Mesothelial cell of epicardium (in vitro differentiated cells): ENCODE measurements around the gene SCNN1G. TPM values are rescaled to one million over a fixed set of nuclear protein-coding genes. Genes with fewer than 3 reads are reported as not detected.
"Not testable (repeated sequence)": the region's sequence is repeated elsewhere in the genome, so short reads cannot be mapped to it uniquely, and the experiment has no call there.

ENCODE experiments used
- DNase-seq, 2 experiments: peaks; one replicate each; pipeline ENCODE4 v3.0.0; 2021; ENCODE audit warnings: low spot score in 2 of 2; ENCODE audit not compliant: unreplicated experiment in 2 of 2
- H3K27ac Mint-ChIP-seq: 2 replicates; pipeline ENCODE4 v1.8.0; 2021; ENCODE audit warnings: mixed read lengths
- H3K27me3 Mint-ChIP-seq: 2 replicates; pipeline ENCODE4 v1.8.0; 2021; ENCODE audit warnings: low read depth, mixed read lengths
- H3K36me3 Mint-ChIP-seq: 2 replicates; pipeline ENCODE4 v1.8.0; 2021; ENCODE audit warnings: mixed read lengths
- H3K4me1 Mint-ChIP-seq: 2 replicates; pipeline ENCODE4 v1.8.0; 2021; ENCODE audit warnings: mixed read lengths
- H3K4me3 Mint-ChIP-seq: 2 replicates; pipeline ENCODE4 v1.8.0; 2021; ENCODE audit warnings: mild to moderate bottlenecking, moderate library complexity, mixed read lengths
- H3K9me3 Mint-ChIP-seq: 2 replicates; pipeline ENCODE4 v1.8.0; 2021; ENCODE audit warnings: mixed read lengths
- total RNA-seq: library from RNA; stranded (reverse); gene quantifications from 3 replicates; pipeline ENCODE4 v1.2.1, GENCODE V29; 2021
- TF ChIP-seq, protein P1 (sequence below): fragments of 200-600 bp; sonication (generic); IDR thresholded peaks from one replicate; pipeline ENCODE4 v1.5.0; 2021; ENCODE audit warnings: antibody characterized with exemption; ENCODE audit not compliant: unreplicated experiment

SCNN1G gene
- total RNA-seq, 1 donor from 2014 or later = not detected

DNA sequence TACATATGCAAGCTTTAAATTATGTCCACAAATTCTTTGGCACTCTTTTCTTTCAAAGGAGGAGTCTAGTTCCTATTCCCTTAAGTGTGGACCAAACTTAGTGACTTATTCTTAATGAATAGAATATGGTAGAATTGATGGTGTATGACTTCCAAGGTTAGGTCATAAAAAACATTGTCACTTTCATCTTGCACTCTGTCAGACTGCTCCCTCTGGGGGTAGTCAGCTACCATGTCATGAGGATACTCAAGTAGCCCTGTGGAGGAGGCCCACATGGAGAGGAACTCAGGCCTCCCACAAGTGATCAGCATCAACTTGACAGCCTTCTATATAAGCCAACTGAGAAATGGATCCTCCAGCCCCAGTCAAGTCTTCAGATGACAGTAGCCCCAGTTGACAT, 61.6 kb downstream of the SCNN1G start:
- no peaks in the 10 kb centered on the region for H3K4me1 Mint-ChIP-seq
- TF ChIP-seq, protein P1, sequence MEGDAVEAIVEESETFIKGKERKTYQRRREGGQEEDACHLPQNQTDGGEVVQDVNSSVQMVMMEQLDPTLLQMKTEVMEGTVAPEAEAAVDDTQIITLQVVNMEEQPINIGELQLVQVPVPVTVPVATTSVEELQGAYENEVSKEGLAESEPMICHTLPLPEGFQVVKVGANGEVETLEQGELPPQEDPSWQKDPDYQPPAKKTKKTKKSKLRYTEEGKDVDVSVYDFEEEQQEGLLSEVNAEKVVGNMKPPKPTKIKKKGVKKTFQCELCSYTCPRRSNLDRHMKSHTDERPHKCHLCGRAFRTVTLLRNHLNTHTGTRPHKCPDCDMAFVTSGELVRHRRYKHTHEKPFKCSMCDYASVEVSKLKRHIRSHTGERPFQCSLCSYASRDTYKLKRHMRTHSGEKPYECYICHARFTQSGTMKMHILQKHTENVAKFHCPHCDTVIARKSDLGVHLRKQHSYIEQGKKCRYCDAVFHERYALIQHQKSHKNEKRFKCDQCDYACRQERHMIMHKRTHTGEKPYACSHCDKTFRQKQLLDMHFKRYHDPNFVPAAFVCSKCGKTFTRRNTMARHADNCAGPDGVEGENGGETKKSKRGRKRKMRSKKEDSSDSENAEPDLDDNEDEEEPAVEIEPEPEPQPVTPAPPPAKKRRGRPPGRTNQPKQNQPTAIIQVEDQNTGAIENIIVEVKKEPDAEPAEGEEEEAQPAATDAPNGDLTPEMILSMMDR = no peak
- no peaks in the 10 kb centered on the region for H3K36me3 Mint-ChIP-seq
- H3K9me3 Mint-ChIP-seq = peaks cover 4% of the 10 kb centered on the region
- H3K27me3 Mint-ChIP-seq = peaks cover 12% of the 10 kb centered on the region
- H3K4me3 Mint-ChIP-seq = no peak overlapping the region
- no peak for DNase-seq
- no peak overlapping the region for H3K27ac Mint-ChIP-seq

DNA sequence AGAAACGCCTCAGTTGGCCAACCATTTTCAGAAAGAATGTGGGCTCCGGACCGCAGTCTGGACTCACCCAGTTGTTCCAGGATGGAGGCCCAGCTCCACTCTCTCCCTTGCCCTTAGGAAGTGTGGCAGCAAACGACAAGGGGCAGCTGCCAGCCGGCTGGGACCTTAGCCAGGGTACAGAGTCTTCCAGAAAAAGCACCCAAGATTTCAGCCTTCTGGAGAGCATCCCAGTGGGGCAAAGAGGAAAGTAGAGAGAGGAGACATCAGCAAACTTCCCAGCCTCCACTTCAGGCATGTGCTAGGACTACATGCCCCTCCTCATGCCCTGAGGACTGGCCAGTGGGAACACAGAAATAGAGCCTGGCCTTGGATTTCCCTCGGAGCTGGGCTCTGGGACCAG, 62.7 kb downstream of the SCNN1G start:
- H3K27me3 Mint-ChIP-seq = peaks cover 11% of the 10 kb centered on the region
- no peaks in the 10 kb centered on the region for H3K36me3 Mint-ChIP-seq
- no peaks in the 10 kb centered on the region for H3K4me1 Mint-ChIP-seq
- TF ChIP-seq, protein P1 = no peak
- H3K4me3 Mint-ChIP-seq = no peak overlapping the region
- H3K27ac Mint-ChIP-seq = no peak overlapping the region
- H3K9me3 Mint-ChIP-seq = peaks cover 4% of the 10 kb centered on the region
- DNase-seq = no peak

DNA sequence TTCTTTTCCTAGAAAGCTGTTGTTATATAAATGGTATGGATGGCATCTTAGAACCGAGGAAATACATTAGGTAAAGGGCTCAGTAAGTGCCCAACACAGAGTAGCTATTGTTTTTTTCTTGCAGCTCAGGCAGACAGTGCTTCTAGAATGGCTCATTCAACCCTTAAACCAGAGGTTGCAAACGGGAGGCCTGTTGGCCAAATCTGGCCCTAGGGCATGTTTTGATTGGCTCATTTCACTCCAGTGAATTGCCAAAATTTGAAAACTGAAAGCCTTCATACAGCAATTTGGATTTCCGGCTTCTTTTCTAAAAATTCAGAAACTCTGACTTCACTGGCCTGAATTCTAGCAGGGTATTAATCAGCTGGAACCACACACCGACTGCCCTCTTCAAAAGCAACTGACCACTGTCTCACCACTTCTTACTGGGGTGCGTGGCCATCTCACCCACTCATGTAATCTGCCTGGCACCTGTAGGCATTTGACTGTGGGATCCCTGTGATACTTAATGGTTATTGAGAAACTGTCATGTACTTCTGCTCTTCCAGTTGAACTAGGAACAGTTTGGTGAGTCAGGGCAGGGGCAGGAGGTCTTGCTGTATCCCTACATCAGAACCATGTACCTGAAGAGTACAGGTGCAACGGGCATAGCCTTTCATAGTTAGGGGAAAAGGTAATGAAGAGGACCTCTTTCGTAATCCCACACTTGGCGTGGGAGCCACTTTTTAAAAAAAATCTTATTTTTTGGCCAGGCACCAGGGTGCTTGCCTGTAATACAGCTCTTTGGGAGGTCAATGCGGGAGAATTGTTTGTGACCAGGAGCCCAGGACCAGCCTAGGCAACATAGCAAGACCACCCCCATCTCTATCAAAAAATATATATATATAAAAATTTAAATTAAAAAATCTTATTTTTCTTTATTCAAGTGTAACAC, 66.0 kb downstream of the SCNN1G start:
- no peak overlapping the region for H3K27ac Mint-ChIP-seq
- H3K4me3 Mint-ChIP-seq = no peak overlapping the region
- DNase-seq = no peak
- peaks cover 4% of the 10 kb centered on the region for H3K27me3 Mint-ChIP-seq
- H3K4me1 Mint-ChIP-seq = no peaks in the 10 kb centered on the region
- H3K36me3 Mint-ChIP-seq = no peaks in the 10 kb centered on the region
- TF ChIP-seq, protein P1 = no peak
- peaks cover 4% of the 10 kb centered on the region for H3K9me3 Mint-ChIP-seq

DNA sequence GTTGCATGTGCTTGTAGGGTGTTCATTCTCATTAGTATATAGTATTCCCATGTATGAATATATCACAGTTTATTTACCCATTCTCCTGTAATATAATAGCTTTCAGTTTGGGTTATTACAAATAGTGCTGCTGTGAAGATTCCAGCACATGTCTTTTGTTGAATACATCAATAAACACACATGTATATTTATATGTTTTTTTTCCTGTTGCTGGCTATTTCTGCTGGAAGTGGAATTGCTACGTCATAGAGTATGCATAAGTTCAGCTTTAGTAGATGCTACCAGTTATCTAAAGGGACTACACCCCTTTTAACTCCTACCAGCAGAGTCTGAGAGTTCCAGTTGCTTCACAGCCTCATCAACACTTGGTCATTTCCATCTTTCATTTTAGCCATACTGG, 67.3 kb downstream of the SCNN1G start:
- Mint-ChIP-seq H3K9me3 (no peaks in the 10 kb centered on the region), H3K27ac (no peak overlapping the region), H3K36me3 (no peaks in the 10 kb centered on the region), H3K27me3 (peaks cover 3% of the 10 kb centered on the region), H3K4me3 (no peak overlapping the region), H3K4me1 (no peaks in the 10 kb centered on the region)
- TF ChIP-seq, protein P1 = no peak
- no peak for DNase-seq

DNA sequence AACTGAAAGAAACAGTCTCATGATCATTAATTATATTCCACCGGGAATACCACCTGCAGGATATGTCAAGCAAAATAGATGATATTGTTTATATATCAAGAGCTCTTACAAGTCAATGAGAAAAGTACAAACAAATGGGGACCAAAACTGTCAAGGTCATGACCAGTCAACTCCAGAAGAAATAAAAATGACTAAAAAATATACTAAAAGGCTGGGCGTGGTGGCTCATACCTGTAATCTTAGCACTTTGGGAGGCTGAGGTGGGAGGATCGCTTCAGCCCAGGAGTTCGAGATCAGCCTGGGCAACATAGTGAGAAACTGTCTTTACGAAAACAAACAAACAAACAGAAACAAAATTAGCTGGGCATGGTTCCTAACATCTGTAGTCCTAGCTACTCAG, 69.8 kb downstream of the SCNN1G start:
- Mint-ChIP-seq H3K9me3 (no peaks in the 10 kb centered on the region), H3K4me3 (no peak overlapping the region), H3K27ac (no peak overlapping the region), H3K27me3 (no peaks in the 10 kb centered on the region), H3K4me1 (no peaks in the 10 kb centered on the region), H3K36me3 (no peaks in the 10 kb centered on the region)
- no peak for DNase-seq
- TF ChIP-seq, protein P1 = no peak

DNA sequence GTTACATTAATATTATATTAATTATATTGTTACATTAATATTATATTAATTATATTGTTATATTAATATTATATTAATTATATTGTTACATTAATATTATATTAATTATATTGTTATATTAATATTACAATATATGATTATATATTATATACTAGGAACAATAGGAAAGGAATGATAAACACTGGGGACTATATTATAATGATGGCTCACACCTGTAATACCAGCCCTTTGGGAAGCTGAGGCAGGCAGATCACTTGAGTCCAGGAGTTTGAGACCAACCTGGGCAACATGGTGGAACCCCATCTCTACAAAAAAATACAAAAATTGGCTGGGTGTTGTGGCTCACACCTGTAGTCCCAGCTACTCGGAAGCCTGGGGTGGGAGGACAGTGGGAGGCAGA, 71.1 kb downstream of the SCNN1G start:
- H3K4me3 Mint-ChIP-seq, DNase-seq, H3K4me1 Mint-ChIP-seq, H3K36me3 Mint-ChIP-seq, H3K27ac Mint-ChIP-seq, H3K9me3 Mint-ChIP-seq, H3K27me3 Mint-ChIP-seq: not testable (repeated sequence)
